IMR-90 (cell line): ENCODE data around the gene NT5M. TPM values are rescaled to one million over a fixed set of nuclear protein-coding genes. Genes with fewer than 3 reads are reported as not detected.
A peak's percentile ranks its signal among the peaks of the same experiment; 100 is the strongest.

ENCODE experiments used
- ATAC-seq: fragments of 200-7000 bp; cut with Tn5 transposase; 2 replicates; pipeline ENCODE4 v1.9.1; 2020; ENCODE audit warnings: low read depth, mild to moderate bottlenecking, moderate library complexity
- BruUV-seq: library from RNA; stranded (reverse); fragments of 400-500 nt; replicated peaks from 2 replicates; lab custom pipeline; 2021; lab: Mats Ljungman, UMichigan
- CTCF ChIA-PET: fragments of 300-600 bp; formaldehyde crosslinking; extraction: SDS; loops from one replicate; lab custom pipeline; 2021; ENCODE audit warnings: antibody characterized with exemption; lab: Yijun Ruan, JAX
- POLR2A ChIA-PET: fragments of 300-600 bp; sonication (Branson Sonifier 250); formaldehyde crosslinking; loops from one replicate; lab custom pipeline; 2022; ENCODE audit warnings: antibody characterized with exemption; ENCODE audit not compliant: unreplicated experiment; lab: Charles Lee
- DNase-seq: peaks from one replicate; pipeline ENCODE4 v3.0.0; 2013
- H2AFZ ChIP-seq: replicated peaks from 2 replicates; pipeline ENCODE3; 2013; ENCODE audit warnings: low read length, mild to moderate bottlenecking; ENCODE audit not compliant: poor library complexity
- H2AK5ac ChIP-seq: 2 replicates; pipeline ENCODE4 v1.6.1; 2013; ENCODE audit warnings: low read depth, low read length, inconsistent platforms
- H2AK9ac ChIP-seq: replicated peaks from 2 replicates; pipeline ENCODE3; 2013; ENCODE audit warnings: mild to moderate bottlenecking, low read depth, low read length, moderate library complexity; ENCODE audit not compliant: poor library complexity
- H2BK120ac ChIP-seq: 2 replicates; pipeline ENCODE4 v1.6.1; 2013; ENCODE audit warnings: low read depth, low read length, inconsistent platforms
- H2BK15ac ChIP-seq: 3 replicates; pipeline ENCODE4 v1.6.1; 2013; ENCODE audit warnings: low read depth, low read length, inconsistent platforms
- H2BK20ac ChIP-seq: 2 replicates; pipeline ENCODE4 v1.6.1; 2013; ENCODE audit warnings: low read depth, mild to moderate bottlenecking, inconsistent platforms, low read length, moderate library complexity
- H2BK5ac ChIP-seq: 2 replicates; pipeline ENCODE4 v1.6.1; 2013; ENCODE audit warnings: mild to moderate bottlenecking, low read depth, low read length, inconsistent platforms; ENCODE audit not compliant: poor library complexity, severe bottlenecking
- H3K14ac ChIP-seq: replicated peaks from 2 replicates; pipeline ENCODE4 v1.6.1; 2013; ENCODE audit warnings: low read depth, low read length, inconsistent platforms
- H3K18ac ChIP-seq: 2 replicates; pipeline ENCODE4 v1.6.1; 2013; ENCODE audit warnings: low read depth, low read length, control low read depth
- H3K23ac ChIP-seq: 2 replicates; pipeline ENCODE4 v1.6.1; 2013; ENCODE audit warnings: low read depth, low read length, inconsistent platforms
- H3K27ac ChIP-seq: 2 replicates; pipeline ENCODE4 v1.5.1; 2013; ENCODE audit warnings: mild to moderate bottlenecking, control low read depth, low read length; ENCODE audit not compliant: insufficient read depth
- H3K27me3 ChIP-seq: 2 replicates; pipeline ENCODE4 v1.6.1; 2013; ENCODE audit warnings: low read length; ENCODE audit not compliant: control insufficient read depth, insufficient read depth
- H3K36me3 ChIP-seq: 2 replicates; pipeline ENCODE4 v1.6.1; 2013; ENCODE audit warnings: low read length, mixed read lengths; ENCODE audit not compliant: control insufficient read depth, insufficient read depth
- H3K4ac ChIP-seq: 2 replicates; pipeline ENCODE4 v1.6.1; 2013; ENCODE audit warnings: low read depth, low read length, inconsistent platforms
- H3K4me1 ChIP-seq: 2 replicates; pipeline ENCODE4 v1.6.1; 2013; ENCODE audit warnings: low read length, mixed read lengths; ENCODE audit not compliant: control insufficient read depth, insufficient read depth
- H3K4me2 ChIP-seq: 2 replicates; pipeline ENCODE4 v1.6.1; 2013; ENCODE audit warnings: low read depth, mild to moderate bottlenecking, control low read depth, low read length, moderate library complexity
- H3K4me3 ChIP-seq: 2 replicates; pipeline ENCODE4 v1.5.1; 2013; ENCODE audit warnings: low read depth, mild to moderate bottlenecking, control low read depth, low read length, moderate library complexity; ENCODE audit not compliant: insufficient read depth
- H3K56ac ChIP-seq: 2 replicates; pipeline ENCODE4 v1.6.1; 2013; ENCODE audit warnings: low read length, inconsistent platforms; ENCODE audit not compliant: insufficient read depth; ENCODE audit errors: extremely low read depth
- H3K79me1 ChIP-seq, 2 experiments: 2 replicates each; pipeline ENCODE4 v1.6.1; 2013; ENCODE audit warnings: low read length in 2 of 2, inconsistent platforms in 1 of 2, low read depth in 1 of 2
- H3K9ac ChIP-seq: 2 replicates; pipeline ENCODE4 v1.6.1; 2013; ENCODE audit warnings: low read depth, low read length, control low read depth
- H3K9me1 ChIP-seq: 2 replicates; pipeline ENCODE4 v1.6.1; 2013; ENCODE audit warnings: low read length, inconsistent platforms; ENCODE audit not compliant: insufficient read depth
- H3K9me3 ChIP-seq: 2 replicates; pipeline ENCODE4 v1.6.1; 2013; ENCODE audit warnings: low read length; ENCODE audit not compliant: control insufficient read depth, insufficient read depth
- H4K20me1 ChIP-seq: 2 replicates; pipeline ENCODE4 v1.6.1; 2013; ENCODE audit warnings: low read length, inconsistent platforms; ENCODE audit not compliant: insufficient read depth
- H4K5ac ChIP-seq: 2 replicates; pipeline ENCODE4 v1.6.1; 2013; ENCODE audit warnings: mild to moderate bottlenecking, low read depth, low read length, control low read depth
- H4K8ac ChIP-seq, 2 experiments: 2 replicates each; pipeline ENCODE4 v1.6.1; 2013; ENCODE audit warnings: low read depth in 2 of 2, low read length in 2 of 2, control low read depth in 1 of 2, inconsistent platforms in 1 of 2
- H4K91ac ChIP-seq: 2 replicates; pipeline ENCODE4 v1.6.1; 2013; ENCODE audit warnings: low read depth, low read length, inconsistent platforms; ENCODE audit not compliant: insufficient read depth
- CHD1 ChIP-seq: IDR thresholded peaks from 2 replicates; pipeline ENCODE4 v1.6.1; 2012; ENCODE audit warnings: low read depth, low read length, improper control_type of control experiment
- MAZ ChIP-seq: IDR thresholded peaks from 2 replicates; pipeline ENCODE4 v1.6.1; 2012; ENCODE audit warnings: low read depth, mild to moderate bottlenecking, low read length, improper control_type of control experiment, moderate library complexity, borderline replicate concordance
- NFE2L2 ChIP-seq: fragments of 150-350 bp; IDR thresholded peaks from 2 replicates; pipeline ENCODE4 v1.6.1; 2016; ENCODE audit warnings: low read depth, mild to moderate bottlenecking, low read length
- SMC3 ChIP-seq: fragments of 150-350 bp; IDR thresholded peaks from 2 replicates; pipeline ENCODE4 v1.6.1; 2016; ENCODE audit warnings: low read depth, mild to moderate bottlenecking, antibody characterized with exemption, low read length, moderate library complexity
- WGBS, 2 experiments: methylation state at CpG; one replicate each; pipeline versions ENCODE4 v1.1.5 to v1.1.7; 2013; ENCODE audit warnings: missing lambda C conversion rate in 2 of 2; ENCODE audit not compliant: insufficient read length in 1 of 2; ENCODE audit errors: extremely low coverage in 2 of 2; 5-methylcytosine and 5-hydroxymethylcytosine counted together
- dilution Hi-C: fragments of 300-500 bp; cut with HindIII; formaldehyde crosslinking; loops from one replicate; pipeline ENCODE4 v1.14.3; 2018; ENCODE audit warnings: low sequenced_read_pairs; ENCODE audit not compliant: unreplicated experiment
- in situ Hi-C: fragments of 300-500 bp; cut with MboI; formaldehyde crosslinking; loops from 3 replicates; pipeline ENCODE4 v1.14.3; 2019; ENCODE audit warnings: low sequenced_read_pairs, inconsistent platforms, mixed read lengths
- intact Hi-C: fragments of 100-400 bp; cut with micrococcal nuclease; formaldehyde crosslinking; loops from 2 replicates; pipeline ENCODE4 v1.10.0; 2022
- polyA plus RNA-seq, 3 experiments: library from polyadenylated mRNA; depleted of rRNA; stranded (reverse); fragments of >200 nt; gene quantifications; 2 replicates each; pipeline ENCODE4 v1.2.3, GENCODE V29; 2012; ENCODE audit warnings: low replicate concordance in 1 of 3
- total RNA-seq: library from RNA; depleted of rRNA; stranded (reverse); fragments of >200 nt; gene quantifications from 2 replicates; pipeline ENCODE4 v1.2.3, GENCODE V29; 2012
- TF ChIP-seq, protein P1 (sequence below): fragments of 150-350 bp; IDR thresholded peaks from 2 replicates; pipeline ENCODE4 v1.6.1; 2016; ENCODE audit warnings: low read depth, mild to moderate bottlenecking, low read length, moderate library complexity, borderline replicate concordance

Gene NT5M
- total and polyA plus RNA-seq, 2 of the 4 experiments (the other 2 are of a cell fraction): 0.18 to 0.32 TPM

DNA sequence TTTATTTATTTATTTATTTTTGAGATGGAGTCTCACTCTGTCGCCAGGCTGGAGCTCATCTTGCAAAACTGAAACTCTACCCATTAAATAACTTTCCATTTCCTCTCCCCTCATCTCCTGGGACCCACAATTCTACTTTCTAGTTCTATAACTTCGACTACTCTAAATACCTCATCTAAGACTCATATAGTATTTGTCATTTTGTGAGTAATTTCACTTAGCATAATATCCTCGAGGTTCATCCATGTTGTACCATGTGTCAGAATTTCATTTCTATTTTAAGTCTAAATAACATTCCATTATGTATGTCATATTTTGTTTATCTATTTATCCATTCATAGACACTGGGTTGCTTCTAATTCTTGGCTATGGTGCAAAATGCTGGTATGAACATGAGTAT is 5.1 kb upstream of the NT5M start:
- Histone ChIP-seq H2AK5ac (no peak overlapping the region), H2AK9ac (no peak overlapping the region), H2BK120ac (no peak overlapping the region), H2AFZ (no peak overlapping the region), H3K27me3 (no peaks in the 10 kb centered on the region), H3K4me2 (no peak overlapping the region), H4K5ac (no peak overlapping the region), H3K18ac (no peak overlapping the region), H2BK20ac (no peak overlapping the region), H3K9me1 (no peaks in the 10 kb centered on the region), H3K36me3 (no peaks in the 10 kb centered on the region), H3K14ac (no peak overlapping the region), H4K8ac (no peak overlapping the region), H3K23ac (no peak overlapping the region), H4K91ac (no peak overlapping the region), H3K79me1 (no peaks in the 10 kb centered on the region), H2BK15ac (no peak overlapping the region), H4K20me1 (no peaks in the 10 kb centered on the region), H3K9me3 (no peaks in the 10 kb centered on the region), H3K27ac (no peak overlapping the region), H3K4me1 (peaks cover 9% of the 10 kb centered on the region), H3K9ac (no peak overlapping the region), H3K4me3 (no peak overlapping the region), H3K4ac (no peak overlapping the region), H2BK5ac (no peak overlapping the region), H3K56ac (no peak overlapping the region)
- DNase-seq: peak; percentile 58
- intact Hi-C loops: no loop called here
- TF ChIP-seq CHD1 (no peak), SMC3 (no peak), NFE2L2 (no peak), MAZ (no peak)
- TF ChIP-seq, protein P1, sequence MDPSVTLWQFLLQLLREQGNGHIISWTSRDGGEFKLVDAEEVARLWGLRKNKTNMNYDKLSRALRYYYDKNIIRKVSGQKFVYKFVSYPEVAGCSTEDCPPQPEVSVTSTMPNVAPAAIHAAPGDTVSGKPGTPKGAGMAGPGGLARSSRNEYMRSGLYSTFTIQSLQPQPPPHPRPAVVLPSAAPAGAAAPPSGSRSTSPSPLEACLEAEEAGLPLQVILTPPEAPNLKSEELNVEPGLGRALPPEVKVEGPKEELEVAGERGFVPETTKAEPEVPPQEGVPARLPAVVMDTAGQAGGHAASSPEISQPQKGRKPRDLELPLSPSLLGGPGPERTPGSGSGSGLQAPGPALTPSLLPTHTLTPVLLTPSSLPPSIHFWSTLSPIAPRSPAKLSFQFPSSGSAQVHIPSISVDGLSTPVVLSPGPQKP: no peak
- CTCF ChIA-PET: no interaction called here
- in situ Hi-C loops: no loop called here
- no peak for ATAC-seq
- POLR2A ChIA-PET: no interaction called here
- dilution Hi-C loops: no loop called here
- 0% methylated on average over 1 of the region's 3 CpGs; no CpG with 5 or more reads in 1 of the 2 experiments for WGBS, 2 experiments
- BruUV-seq: no TSS peak
